Activated CD4-positive, alpha-beta T cell treated with anti-CD3 and anti-CD28 coated beads, Interleukin-2, amount 50 U/mL, for 1 hour (primary cell): ENCODE measurements around the gene FADS3.

Experiments used
- DNase-seq: peaks from one replicate; pipeline ENCODE4 v3.0.0-alpha.2; 2020

FADS3 gene

GRCh38 chr11:61833471-61833870 is 57.9 kb downstream of the FADS3 start:
- DNase-seq = no peak

GRCh38 chr11:61832754-61833153 is 58.6 kb downstream of the FADS3 start:
- DNase-seq = no peak

- DNase-seq = no peak
Observed at GRCh38 chr11:61832207-61832606, 59.1 kb downstream of the FADS3 start.

GRCh38 chr11:61830237-61831105 is 60.9 kb downstream of the FADS3 start:
- no peak for DNase-seq

GRCh38 chr11:61829806-61830205 is 61.5 kb downstream of the FADS3 start:
- DNase-seq = no peak

GRCh38 chr11:61828629-61829407 is 62.5 kb downstream of the FADS3 start:
- peak; percentile 12 for DNase-seq

- DNase-seq = no peak
Observed at GRCh38 chr11:61828379-61828628, 63.0 kb downstream of the FADS3 start.

- DNase-seq = peak; percentile 53
Observed at GRCh38 chr11:61827571-61828378, 63.6 kb downstream of the FADS3 start, which contains the start of gene FADS2. Gene FADS2, plus strand, starts transcription at chr11:61828300. Its CDS starts 91 bp downstream, at chr11:61828391.

- DNase-seq = no peak
Observed at GRCh38 chr11:61826930-61827570, 64.3 kb downstream of the FADS3 start.
